ENCODE results near the gene PLCL2. TPM values are rescaled to one million over a fixed set of nuclear protein-coding genes. Genes with fewer than 3 reads are reported as not detected.

The PLCL2 gene
- total RNA-seq, 2 donors from 2014 or later = 13.7 to 25.7 TPM

GRCh38 chr3:17046623-17047022 is 161.9 kb downstream of the PLCL2 start:
- H3K36me3 ChIP-seq (replicated peaks in 1 of 2; ENCODE audit: insufficient read depth in 1 of 2, low read depth in 2 of 2) = no peaks in the 10 kb centered on the region
- WGBS, 2 donors = 95 to 98% methylated on average over 2 of the region's 2 CpGs
- H3K27ac ChIP-seq = no peak overlapping the region
- DNase-seq (no peak), ATAC-seq (no peak)
- intact Hi-C loops (cut with DNase I) = no loop called here
- H3K27me3 ChIP-seq = no peaks in the 10 kb centered on the region
- H3K4me3 ChIP-seq = no peak overlapping the region
- H3K4me1 ChIP-seq = no peaks in the 10 kb centered on the region
- H3K9me3 ChIP-seq = peaks cover 0 to 6% (median 0%) of the 10 kb centered on the region in 3 donors
- TF ChIP-seq CTCF (IDR thresholded peaks at IDR 0.05) (no peak), POLR2A (IDR thresholded peaks at IDR 0.05) (no peak)

- Histone ChIP-seq H3K27me3 (no peaks in the 10 kb centered on the region), H3K4me3 (no peak overlapping the region), H3K4me1 (no peaks in the 10 kb centered on the region), H3K9me3 (peaks cover 0 to 6% (median 0%) of the 10 kb centered on the region in 3 donors), H3K36me3 (replicated peaks in 1 of 2; ENCODE audit: insufficient read depth in 1 of 2, low read depth in 2 of 2) (no peaks in the 10 kb centered on the region), H3K27ac (no peak overlapping the region)
- DNase-seq = no peak
- WGBS, 2 donors = 92 to 93% methylated on average over 4 of the region's 4 CpGs
- TF ChIP-seq POLR2A (IDR thresholded peaks at IDR 0.05) (no peak), CTCF (IDR thresholded peaks at IDR 0.05) (no peak)
- intact Hi-C loops (cut with DNase I) = no loop called here
- no peak for ATAC-seq
These were observed 162.4 kb downstream of the PLCL2 start for GRCh38 chr3:17047162-17047561.

- Histone ChIP-seq H3K27me3 (no peaks in the 10 kb centered on the region), H3K36me3 (replicated peaks in 1 of 2; ENCODE audit: insufficient read depth in 1 of 2, low read depth in 2 of 2) (no peaks in the 10 kb centered on the region), H3K4me1 (no peaks in the 10 kb centered on the region), H3K9me3 (peaks cover 0 to 6% (median 0%) of the 10 kb centered on the region in 3 donors), H3K4me3 (no peak overlapping the region), H3K27ac (no peak overlapping the region)
- TF ChIP-seq CTCF (IDR thresholded peaks at IDR 0.05) = no peak
- TF ChIP-seq POLR2A (IDR thresholded peaks at IDR 0.05) = no peak
- DNase-seq = no peak
- 92% methylated on average over 3 of the region's 3 CpGs for WGBS, 2 donors
- intact Hi-C loops (cut with DNase I) = no loop called here
- ATAC-seq = no peak
These were observed 163.1 kb downstream of the PLCL2 start for GRCh38 chr3:17047894-17048293.

GRCh38 chr3:17050071-17050470 is 165.3 kb downstream of the PLCL2 start:
- H3K9me3 ChIP-seq = peaks cover 0 to 6% (median 0%) of the 10 kb centered on the region in 3 donors
- DNase-seq (no peak), ATAC-seq (no peak)
- no peak overlapping the region for H3K27ac ChIP-seq
- H3K27me3 ChIP-seq = no peaks in the 10 kb centered on the region
- no peak for TF ChIP-seq POLR2A (IDR thresholded peaks at IDR 0.05)
- no peak for TF ChIP-seq CTCF (IDR thresholded peaks at IDR 0.05)
- H3K4me3 ChIP-seq = no peak overlapping the region
- no peaks in the 10 kb centered on the region for H3K4me1 ChIP-seq
- no peaks in the 10 kb centered on the region for H3K36me3 ChIP-seq (replicated peaks in 1 of 2; ENCODE audit: insufficient read depth in 1 of 2, low read depth in 2 of 2)
- WGBS, 2 donors = 94 to 97% methylated on average over 4 of the region's 4 CpGs
- intact Hi-C loops (cut with DNase I) = no loop called here

- no peak overlapping the region for H3K4me3 ChIP-seq
- 85 to 94% methylated on average over 2 of the region's 2 CpGs for WGBS, 2 donors
- no peaks in the 10 kb centered on the region for H3K4me1 ChIP-seq
- no peaks in the 10 kb centered on the region for H3K27me3 ChIP-seq
- DNase-seq = no peak
- TF ChIP-seq POLR2A (IDR thresholded peaks at IDR 0.05) (no peak), CTCF (IDR thresholded peaks at IDR 0.05) (no peak)
- no peak for ATAC-seq
- H3K9me3 ChIP-seq = peaks cover 0 to 6% (median 0%) of the 10 kb centered on the region in 3 donors
- intact Hi-C loops (cut with DNase I) = no loop called here
- no peaks in the 10 kb centered on the region for H3K36me3 ChIP-seq (replicated peaks in 1 of 2; ENCODE audit: insufficient read depth in 1 of 2, low read depth in 2 of 2)
- H3K27ac ChIP-seq = no peak overlapping the region
These were observed 165.8 kb downstream of the PLCL2 start for GRCh38 chr3:17050506-17050905.

Data from body of pancreas (tissue), 4 donors.